ENCODE measurements around the gene SLX9. TPM values are rescaled to one million over a fixed set of nuclear protein-coding genes. Genes with fewer than 3 reads are reported as not detected.

SLX9 gene
- polyA plus RNA-seq, 1 donor from 2014 or later = 15.4 TPM

DNA sequence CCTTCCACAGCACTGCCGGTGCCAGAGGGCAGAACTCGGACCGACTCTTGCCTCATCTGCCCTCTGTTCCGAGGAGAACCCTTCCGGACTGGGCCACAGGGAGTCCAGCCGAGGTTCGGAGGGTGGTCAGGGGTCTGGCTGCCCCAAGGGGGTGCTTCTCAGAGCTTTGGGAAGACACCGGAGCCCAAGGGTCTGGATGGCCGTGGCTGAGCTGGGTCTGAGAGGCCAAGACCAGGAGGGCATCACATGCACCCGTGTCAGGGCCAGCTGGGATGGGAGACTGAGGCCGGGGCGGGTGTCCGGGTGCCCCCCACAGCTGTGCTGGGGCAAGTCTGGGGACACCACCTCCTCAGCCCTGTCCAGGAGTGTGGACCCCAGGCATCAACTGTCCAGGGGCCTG is 51.1 kb downstream of the SLX9 start:
- no peaks in the 10 kb centered on the region for H3K79me2 ChIP-seq (replicated peaks; ENCODE audit: insufficient read depth, low read length)
- no peak overlapping the region for H2AFZ ChIP-seq (ENCODE audit: low read depth, low read length)
- no peaks in the 10 kb centered on the region for H3K9me2 ChIP-seq (ENCODE audit: insufficient read depth, low read length)
- H3K27ac ChIP-seq (ENCODE audit: low read length) = no peak overlapping the region
- H3K36me3 ChIP-seq (ENCODE audit: insufficient read depth, low read length) = no peaks in the 10 kb centered on the region
- no peaks in the 10 kb centered on the region for H3K9me3 ChIP-seq (ENCODE audit: low read length)
- H3K4me3 ChIP-seq (ENCODE audit: low read length) = no peak overlapping the region
- TF ChIP-seq, protein P1, sequence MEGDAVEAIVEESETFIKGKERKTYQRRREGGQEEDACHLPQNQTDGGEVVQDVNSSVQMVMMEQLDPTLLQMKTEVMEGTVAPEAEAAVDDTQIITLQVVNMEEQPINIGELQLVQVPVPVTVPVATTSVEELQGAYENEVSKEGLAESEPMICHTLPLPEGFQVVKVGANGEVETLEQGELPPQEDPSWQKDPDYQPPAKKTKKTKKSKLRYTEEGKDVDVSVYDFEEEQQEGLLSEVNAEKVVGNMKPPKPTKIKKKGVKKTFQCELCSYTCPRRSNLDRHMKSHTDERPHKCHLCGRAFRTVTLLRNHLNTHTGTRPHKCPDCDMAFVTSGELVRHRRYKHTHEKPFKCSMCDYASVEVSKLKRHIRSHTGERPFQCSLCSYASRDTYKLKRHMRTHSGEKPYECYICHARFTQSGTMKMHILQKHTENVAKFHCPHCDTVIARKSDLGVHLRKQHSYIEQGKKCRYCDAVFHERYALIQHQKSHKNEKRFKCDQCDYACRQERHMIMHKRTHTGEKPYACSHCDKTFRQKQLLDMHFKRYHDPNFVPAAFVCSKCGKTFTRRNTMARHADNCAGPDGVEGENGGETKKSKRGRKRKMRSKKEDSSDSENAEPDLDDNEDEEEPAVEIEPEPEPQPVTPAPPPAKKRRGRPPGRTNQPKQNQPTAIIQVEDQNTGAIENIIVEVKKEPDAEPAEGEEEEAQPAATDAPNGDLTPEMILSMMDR (IDR thresholded peaks at IDR 0.05; ENCODE audit: poor library complexity, severe bottlenecking) = no peak
- TF ChIP-seq RAD21 (conservative IDR thresholded peaks at IDR 0.05) (no peak), EP300 (conservative IDR thresholded peaks at IDR 0.05; ENCODE audit: poor library complexity, severe bottlenecking) (no peak)
- H3K27me3 ChIP-seq (ENCODE audit: insufficient read depth, low read depth, low read length) = no peaks in the 10 kb centered on the region
- no peaks in the 10 kb centered on the region for H3F3A ChIP-seq (ENCODE audit: insufficient read depth, low read length, poor library complexity, severe bottlenecking)
- H3K4me2 ChIP-seq (ENCODE audit: low read length) = no peak overlapping the region
- no peak overlapping the region for H3K9ac ChIP-seq (ENCODE audit: low read length)
- no peaks in the 10 kb centered on the region for H4K20me1 ChIP-seq (ENCODE audit: insufficient read depth)

- H3K4me2 ChIP-seq (ENCODE audit: low read length) = no peak overlapping the region
- TF ChIP-seq, protein P2, sequence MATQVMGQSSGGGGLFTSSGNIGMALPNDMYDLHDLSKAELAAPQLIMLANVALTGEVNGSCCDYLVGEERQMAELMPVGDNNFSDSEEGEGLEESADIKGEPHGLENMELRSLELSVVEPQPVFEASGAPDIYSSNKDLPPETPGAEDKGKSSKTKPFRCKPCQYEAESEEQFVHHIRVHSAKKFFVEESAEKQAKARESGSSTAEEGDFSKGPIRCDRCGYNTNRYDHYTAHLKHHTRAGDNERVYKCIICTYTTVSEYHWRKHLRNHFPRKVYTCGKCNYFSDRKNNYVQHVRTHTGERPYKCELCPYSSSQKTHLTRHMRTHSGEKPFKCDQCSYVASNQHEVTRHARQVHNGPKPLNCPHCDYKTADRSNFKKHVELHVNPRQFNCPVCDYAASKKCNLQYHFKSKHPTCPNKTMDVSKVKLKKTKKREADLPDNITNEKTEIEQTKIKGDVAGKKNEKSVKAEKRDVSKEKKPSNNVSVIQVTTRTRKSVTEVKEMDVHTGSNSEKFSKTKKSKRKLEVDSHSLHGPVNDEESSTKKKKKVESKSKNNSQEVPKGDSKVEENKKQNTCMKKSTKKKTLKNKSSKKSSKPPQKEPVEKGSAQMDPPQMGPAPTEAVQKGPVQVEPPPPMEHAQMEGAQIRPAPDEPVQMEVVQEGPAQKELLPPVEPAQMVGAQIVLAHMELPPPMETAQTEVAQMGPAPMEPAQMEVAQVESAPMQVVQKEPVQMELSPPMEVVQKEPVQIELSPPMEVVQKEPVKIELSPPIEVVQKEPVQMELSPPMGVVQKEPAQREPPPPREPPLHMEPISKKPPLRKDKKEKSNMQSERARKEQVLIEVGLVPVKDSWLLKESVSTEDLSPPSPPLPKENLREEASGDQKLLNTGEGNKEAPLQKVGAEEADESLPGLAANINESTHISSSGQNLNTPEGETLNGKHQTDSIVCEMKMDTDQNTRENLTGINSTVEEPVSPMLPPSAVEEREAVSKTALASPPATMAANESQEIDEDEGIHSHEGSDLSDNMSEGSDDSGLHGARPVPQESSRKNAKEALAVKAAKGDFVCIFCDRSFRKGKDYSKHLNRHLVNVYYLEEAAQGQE (IDR thresholded peaks at IDR 0.05; ENCODE audit: borderline replicate concordance) = no peak
- TF ChIP-seq, protein P1 (IDR thresholded peaks at IDR 0.05; ENCODE audit: poor library complexity, severe bottlenecking) = no peak
- H3F3A ChIP-seq (ENCODE audit: insufficient read depth, low read length, poor library complexity, severe bottlenecking) = no peaks in the 10 kb centered on the region
Observed at GRCh38 chr21:44991538-44992483, 52.0 kb downstream of the SLX9 start.

More at GRCh38 chr21:44991538-44992483, 52.0 kb downstream of the SLX9 start:
- Histone ChIP-seq H3K27ac (ENCODE audit: low read length) (no peak overlapping the region), H3K9ac (ENCODE audit: low read length) (no peak overlapping the region), H3K4me3 (ENCODE audit: low read length) (no peak overlapping the region), H3K79me2 (replicated peaks; ENCODE audit: insufficient read depth, low read length) (no peaks in the 10 kb centered on the region), H3K27me3 (ENCODE audit: insufficient read depth, low read depth, low read length) (no peaks in the 10 kb centered on the region), H4K20me1 (ENCODE audit: insufficient read depth) (no peaks in the 10 kb centered on the region), H3K9me3 (ENCODE audit: low read length) (no peaks in the 10 kb centered on the region), H3K9me2 (ENCODE audit: insufficient read depth, low read length) (no peaks in the 10 kb centered on the region), H2AFZ (ENCODE audit: low read depth, low read length) (no peak overlapping the region), H3K36me3 (ENCODE audit: insufficient read depth, low read length) (no peaks in the 10 kb centered on the region)
